IPS-18c (cell line): ENCODE data around the gene LIG4.

Experiments
- H3K4me3 ChIP-seq: 2 replicates; pipeline ENCODE4 v1.7.0; 2013; ENCODE audit warnings: low read depth, mild to moderate bottlenecking, low read length, moderate library complexity; ENCODE audit not compliant: insufficient read depth
- H3K9me3 ChIP-seq: one replicate; pipeline ENCODE4 v1.6.1; 2013; ENCODE audit warnings: mild to moderate bottlenecking, low read length, moderate library complexity; ENCODE audit not compliant: control insufficient read depth, insufficient read depth

LIG4 gene

DNA sequence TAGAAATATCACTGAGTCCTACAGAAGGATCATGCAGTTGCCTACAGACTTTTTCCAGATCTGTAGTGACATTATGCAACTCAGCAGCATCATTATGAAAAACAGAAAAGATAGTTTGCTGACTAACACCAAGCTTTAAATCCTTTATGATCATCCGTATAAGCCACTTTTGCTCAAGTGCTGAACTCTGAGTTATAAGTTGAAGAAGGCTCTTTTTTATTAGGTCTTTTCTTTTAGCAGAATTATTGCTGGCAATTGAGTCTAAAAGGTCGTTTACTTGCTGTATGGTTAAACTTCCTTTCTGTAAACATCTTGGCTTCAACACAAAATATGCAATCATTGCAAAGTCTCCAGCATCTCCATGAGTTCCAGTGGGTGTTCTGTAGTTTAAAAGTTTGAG, 4.8 kb downstream of the LIG4 start:
- no peaks in the 10 kb centered on the region for H3K9me3 ChIP-seq
- H3K4me3 ChIP-seq = no peak overlapping the region

DNA sequence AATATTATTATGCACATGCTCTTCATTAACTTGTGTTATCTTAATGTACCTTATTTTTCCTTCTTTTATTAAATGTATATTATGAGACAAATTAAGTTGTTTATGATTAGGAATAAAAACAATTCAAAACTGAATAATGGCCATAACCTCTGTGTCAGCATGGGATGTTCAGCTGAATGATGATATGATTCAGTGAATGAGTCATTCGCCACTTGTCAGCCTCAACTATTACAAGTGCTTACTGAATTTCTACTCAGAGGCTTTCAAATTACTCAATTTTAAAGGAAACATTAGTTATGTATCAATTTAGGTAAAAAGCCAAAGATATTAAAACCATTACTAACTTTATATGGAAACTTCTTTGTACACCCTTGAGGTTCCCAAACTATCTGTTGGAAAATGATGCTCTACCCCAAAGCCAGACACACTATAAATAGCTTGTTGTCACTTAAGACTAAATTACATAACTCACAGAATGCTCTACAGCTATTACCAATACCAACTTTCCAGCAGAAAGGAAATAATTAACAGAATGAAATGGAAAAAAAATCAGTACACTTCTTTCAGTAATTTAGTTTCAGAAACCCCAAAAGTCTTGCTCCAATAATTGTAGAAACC, 14.4 kb downstream of the LIG4 start:
- peaks cover 5% of the 10 kb centered on the region for H3K9me3 ChIP-seq
- H3K4me3 ChIP-seq = no peak overlapping the region

DNA sequence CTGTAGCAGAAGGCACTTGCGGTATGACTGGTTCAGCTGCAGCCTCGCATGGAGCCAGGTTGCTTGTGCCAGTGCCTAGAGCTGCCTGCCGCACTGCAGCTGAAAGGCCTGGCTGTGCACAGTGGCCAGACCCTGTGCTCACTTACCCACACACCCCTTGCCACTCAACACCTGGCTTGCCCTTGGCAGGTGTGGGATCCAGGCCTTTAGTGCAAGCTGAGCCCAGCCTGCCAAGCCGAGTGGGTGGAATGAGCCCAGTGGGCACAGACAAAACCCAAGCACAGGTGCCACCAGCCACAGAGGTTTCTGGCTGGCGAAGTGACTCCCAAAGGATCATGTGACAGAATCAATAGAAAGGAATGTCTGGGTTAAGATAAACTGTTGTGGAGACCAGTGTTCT, 19.5 kb downstream of the LIG4 start:
- Histone ChIP-seq H3K9me3 (peaks cover 7% of the 10 kb centered on the region), H3K4me3 (no peak overlapping the region)

DNA sequence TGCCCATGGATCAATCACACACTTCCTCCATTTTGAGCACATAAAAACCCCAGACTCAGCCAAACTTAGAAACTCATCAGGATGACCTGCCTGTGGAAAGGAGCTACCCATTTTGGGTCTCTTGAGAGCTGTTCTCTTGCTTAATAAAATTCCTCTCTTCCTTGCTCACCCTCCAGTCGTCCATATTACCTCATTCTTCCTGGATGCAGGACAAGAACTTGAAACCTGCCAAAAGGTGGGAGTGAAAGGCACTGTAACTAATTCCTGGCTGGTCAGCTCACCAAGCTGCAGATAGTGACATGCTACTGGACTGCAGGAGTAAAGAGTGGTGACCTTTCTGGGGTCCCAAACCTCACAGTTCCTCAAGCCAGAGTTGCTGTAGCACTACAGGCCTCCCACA, 20.2 kb downstream of the LIG4 start:
- H3K4me3 ChIP-seq = no peak overlapping the region
- peaks cover 7% of the 10 kb centered on the region for H3K9me3 ChIP-seq

DNA sequence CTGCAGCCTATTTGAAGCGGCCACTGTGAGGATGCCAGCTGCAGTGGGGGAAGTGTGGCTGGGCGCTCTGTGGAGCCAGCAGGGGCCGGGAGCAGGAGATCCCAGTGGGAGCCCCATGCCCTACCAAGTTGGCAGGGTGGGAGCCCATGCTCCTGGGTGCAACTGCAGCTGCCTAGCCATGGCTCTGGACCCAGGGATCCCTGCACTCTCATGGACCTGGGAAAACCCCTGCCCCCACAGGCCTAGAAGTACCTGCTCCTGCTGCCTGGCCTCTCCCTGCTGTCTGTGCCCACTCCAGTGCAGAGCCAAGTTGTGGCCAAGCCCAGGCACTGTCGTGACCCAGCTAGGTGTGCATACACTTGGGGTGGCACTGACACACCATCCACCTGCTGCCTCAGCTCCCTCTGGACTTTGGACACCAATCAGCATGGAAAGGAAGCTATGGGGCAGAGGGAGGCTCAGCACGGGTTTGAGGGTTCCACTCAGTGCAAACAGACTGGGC, 20.9 kb downstream of the LIG4 start:
- Histone ChIP-seq H3K9me3 (peaks cover 7% of the 10 kb centered on the region), H3K4me3 (no peak overlapping the region)

DNA sequence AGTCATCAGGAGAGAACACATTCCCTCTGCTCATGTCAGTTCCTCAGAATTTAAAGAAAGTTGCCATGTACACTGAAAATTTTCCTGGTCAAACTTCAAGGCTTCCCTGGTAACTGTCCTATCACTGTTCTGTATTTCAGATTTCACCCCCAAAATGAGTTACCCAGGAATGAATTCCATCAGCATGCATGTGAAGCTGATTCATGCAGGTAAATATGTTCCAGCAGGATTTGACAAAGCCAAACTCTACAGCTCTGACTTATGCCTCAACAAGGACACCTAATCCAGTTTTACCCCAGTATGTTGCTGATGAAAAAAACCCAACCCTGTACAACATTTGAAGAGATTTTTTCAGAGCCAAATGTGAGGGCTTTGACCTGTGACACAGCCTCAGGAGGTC, 21.5 kb downstream of the LIG4 start:
- Histone ChIP-seq H3K9me3 (peaks cover 3% of the 10 kb centered on the region), H3K4me3 (no peak overlapping the region)

DNA sequence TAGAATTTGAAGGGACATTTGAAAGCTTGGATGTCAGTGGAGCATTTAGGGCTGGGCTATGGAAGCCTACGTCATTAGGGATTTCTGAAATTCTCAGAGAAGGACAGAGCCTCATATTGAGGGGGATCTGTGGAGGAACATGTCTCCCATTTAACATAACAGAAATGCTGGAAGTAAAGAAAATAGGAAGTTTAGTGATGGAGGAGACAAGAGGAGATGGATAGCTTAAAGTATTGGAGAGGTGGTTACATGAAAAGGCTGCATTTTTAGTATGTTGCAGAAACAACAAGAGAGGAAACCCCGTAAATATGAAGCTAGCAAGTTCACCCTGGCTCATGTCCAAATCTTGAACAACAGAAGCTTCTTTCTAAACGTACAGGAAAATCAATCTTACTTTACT, 24.4 kb downstream of the LIG4 start:
- no peak overlapping the region for H3K4me3 ChIP-seq

DNA sequence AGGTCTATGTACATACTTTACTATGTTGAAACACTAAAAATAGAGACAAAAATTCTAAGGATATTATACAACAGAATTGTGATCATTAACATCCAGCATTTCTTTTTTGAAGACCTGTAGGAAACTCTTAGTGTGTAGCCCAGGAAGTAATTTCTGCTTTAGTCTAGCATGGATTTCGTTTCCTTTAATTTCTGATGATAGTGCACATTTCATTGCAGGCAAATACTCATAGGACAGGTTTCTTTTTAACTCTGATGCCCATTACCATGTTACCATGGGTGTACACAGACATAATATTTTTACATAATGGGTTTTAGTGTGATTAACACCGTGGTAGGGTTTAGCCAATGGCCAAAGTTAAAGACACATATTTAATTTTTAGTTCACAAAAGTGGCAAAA, 27.1 kb downstream of the LIG4 start:
- Histone ChIP-seq H3K4me3 (no peak overlapping the region), H3K9me3 (no peaks in the 10 kb centered on the region)

More for the DNA sequence above, 24.4 kb downstream of the LIG4 start:
- peaks cover 2% of the 10 kb centered on the region for H3K9me3 ChIP-seq

DNA sequence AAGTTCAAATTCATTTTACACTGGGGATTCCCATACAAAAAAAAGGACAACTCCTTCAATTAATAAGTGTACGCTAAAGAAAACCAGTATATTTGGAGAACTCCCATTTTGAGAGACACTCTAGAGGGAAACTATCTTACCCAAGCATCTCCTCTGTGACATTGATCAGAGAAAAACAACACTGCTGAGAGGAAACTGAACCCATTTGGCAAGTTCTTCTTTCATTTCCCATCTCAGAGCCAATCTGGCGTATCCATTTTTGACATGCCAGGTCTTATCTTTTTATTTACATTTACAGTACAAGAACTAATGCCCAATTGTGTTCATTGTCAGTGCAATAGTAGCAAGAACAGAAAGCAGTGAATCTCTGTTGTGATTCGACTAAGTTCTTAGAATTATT, 30.1 kb downstream of the LIG4 start:
- Histone ChIP-seq H3K4me3 (no peak overlapping the region), H3K9me3 (no peaks in the 10 kb centered on the region)

DNA sequence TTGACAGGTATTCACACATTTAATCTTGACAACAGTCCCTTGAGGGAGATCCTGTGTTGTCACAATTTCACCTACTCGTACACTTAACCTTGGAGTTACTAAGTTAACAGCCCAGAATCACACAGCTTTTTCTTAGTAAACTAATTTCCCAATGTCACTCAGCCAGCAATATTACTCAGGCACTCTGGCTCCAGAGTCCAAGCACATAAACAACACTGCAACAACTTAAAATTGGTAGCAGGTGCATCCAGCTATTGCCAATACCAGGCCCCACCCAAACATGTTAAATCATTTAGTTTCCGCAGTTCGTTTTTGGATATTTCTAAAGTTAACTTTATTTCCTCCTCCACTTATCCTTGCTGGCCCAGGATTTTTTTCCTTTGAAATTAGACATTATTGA, 32.7 kb downstream of the LIG4 start:
- Histone ChIP-seq H3K4me3 (no peak overlapping the region), H3K9me3 (no peaks in the 10 kb centered on the region)

DNA sequence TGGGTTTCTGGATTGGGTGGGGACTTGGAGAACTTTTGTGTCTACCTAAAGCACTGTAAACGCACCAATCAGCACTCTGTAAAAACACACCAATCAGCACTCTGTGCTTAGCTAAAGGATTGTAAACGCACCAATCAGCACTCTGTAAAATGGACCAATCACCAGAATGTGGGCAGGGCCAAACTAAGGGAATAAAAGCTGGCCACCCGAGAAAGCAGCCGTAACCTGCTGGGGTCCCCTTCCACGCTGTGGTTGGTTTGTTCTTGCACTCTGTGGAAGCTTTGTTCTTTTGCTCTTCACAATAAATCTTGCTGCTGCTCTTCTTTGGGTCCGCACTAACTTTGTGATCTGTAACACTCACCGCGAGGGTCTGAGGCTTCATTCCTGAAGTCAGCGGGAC, 37.3 kb downstream of the LIG4 start:
- H3K9me3 ChIP-seq = no peaks in the 10 kb centered on the region
- H3K4me3 ChIP-seq = no peak overlapping the region

DNA sequence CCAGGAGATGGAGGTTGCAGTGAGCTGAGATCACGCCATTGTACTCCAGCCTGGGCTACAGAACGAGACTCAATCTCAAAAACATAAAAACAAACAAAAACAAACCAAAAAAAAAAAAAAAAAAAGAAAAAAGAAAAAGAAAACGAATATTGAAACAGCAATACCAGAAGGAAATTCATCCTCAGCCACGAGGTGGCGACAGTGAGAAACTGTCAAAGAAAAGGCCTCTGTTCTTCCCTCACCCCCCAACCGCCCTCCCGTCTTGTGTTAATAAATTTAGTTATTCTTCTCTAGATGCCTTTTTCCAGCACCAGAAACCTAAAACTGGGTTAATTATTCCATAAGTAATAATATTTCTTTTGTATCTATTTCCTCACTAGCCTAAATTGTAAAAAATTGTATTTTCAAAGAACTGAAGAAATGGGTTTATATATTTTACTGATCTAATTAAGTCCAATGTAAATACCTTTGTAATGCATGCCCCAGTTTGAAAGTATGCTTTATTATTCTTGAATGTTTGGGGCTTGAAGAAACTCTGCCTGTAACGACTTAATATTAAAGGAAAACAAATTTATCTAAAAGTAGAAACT, 38.6 kb downstream of the LIG4 start:
- H3K4me3 ChIP-seq = no peak overlapping the region

DNA sequence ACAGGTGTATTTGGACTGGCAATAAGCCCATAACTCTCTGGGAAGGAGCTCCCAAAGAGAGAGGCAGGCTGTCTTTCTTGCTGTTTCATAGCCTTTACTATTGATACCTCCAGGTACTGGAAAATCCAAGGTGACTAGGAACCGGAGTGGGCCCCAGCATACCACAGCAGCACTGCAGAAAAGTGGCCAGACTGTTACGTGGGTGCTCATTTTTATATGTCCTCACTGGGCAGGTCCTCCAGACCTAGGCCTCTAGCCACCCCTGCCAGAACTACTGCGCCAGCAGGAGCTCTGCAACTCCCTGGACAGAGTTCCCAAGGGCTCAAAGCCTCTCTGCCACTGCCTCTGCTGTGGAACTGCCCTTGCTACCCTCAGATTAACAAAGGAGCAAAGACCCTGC, 46.4 kb downstream of the LIG4 start:
- no peak overlapping the region for H3K4me3 ChIP-seq
- no peaks in the 10 kb centered on the region for H3K9me3 ChIP-seq

More for the DNA sequence above, 38.6 kb downstream of the LIG4 start:
- no peaks in the 10 kb centered on the region for H3K9me3 ChIP-seq

DNA sequence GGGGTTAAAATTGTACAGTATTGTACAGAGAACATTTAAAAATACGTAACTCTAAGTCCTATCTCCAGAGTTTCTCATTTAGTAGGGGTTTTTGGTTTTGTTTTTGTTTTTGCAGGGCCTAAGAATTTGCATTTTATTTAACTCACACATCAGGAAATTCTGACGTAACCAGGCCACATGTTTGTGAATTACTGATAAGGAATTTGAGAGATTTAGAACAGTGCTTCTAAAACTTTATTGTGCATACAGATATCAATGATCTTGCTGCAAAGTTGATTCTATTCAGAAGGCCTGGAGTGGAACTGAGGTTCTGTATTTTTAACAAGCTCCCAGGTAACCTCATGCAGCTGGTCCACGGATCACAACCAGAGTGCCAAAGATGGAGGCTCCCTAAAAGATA, 49.3 kb downstream of the LIG4 start:
- Histone ChIP-seq H3K4me3 (no peak overlapping the region), H3K9me3 (no peaks in the 10 kb centered on the region)

DNA sequence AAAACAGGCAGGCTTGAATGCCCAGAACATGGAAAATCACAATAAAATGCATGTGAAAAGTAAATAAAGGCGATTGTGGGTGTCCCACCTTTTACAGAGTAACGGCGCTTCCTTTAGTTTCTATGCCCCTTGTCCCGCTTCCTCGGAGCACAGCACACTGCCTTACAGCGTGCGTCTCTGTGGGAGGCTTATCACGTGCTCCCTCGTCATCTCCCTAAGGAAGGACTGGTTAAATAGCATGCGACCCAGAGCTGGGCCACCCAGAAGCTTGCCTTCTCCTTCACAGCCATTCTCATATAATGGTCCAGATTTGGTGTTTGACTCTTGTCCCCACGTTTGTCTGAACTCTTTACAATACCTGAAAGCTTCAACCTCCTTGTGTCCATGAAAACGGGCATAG, 56.6 kb downstream of the LIG4 start:
- Histone ChIP-seq H3K4me3 (no peak overlapping the region), H3K9me3 (no peaks in the 10 kb centered on the region)
